OCI-LY1 (cell line): ENCODE data around the gene HSPA12A.

Source experiments
- H2AFZ ChIP-seq: fragments of 200-600 bp; sonication (generic), shearing (Covaris generic); 2 replicates; pipeline ENCODE4 v1.6.0; 2014; ENCODE audit warnings: antibody characterized with exemption, mild to moderate bottlenecking, low read length
- H3F3A ChIP-seq: fragments of 200-600 bp; sonication (generic), shearing (Covaris generic); 2 replicates; pipeline ENCODE4 v1.6.0; 2014; ENCODE audit warnings: mild to moderate bottlenecking, antibody characterized with exemption, low read length, moderate library complexity; ENCODE audit not compliant: insufficient read depth
- H3K27ac ChIP-seq: fragments of 200-600 bp; sonication (generic); 2 replicates; pipeline ENCODE4 v1.5.1; 2014; ENCODE audit warnings: low read length, mixed run types, mild to moderate bottlenecking, low read depth; ENCODE audit not compliant: poor library complexity, severe bottlenecking
- H3K27me3 ChIP-seq: fragments of 200-600 bp; sonication (generic); 2 replicates; pipeline ENCODE4 v1.6.0; 2014; ENCODE audit warnings: antibody characterized with exemption, mild to moderate bottlenecking, low read length, moderate library complexity; ENCODE audit not compliant: insufficient read depth
- H3K36me3 ChIP-seq: fragments of 200-600 bp; sonication (generic); 2 replicates; pipeline ENCODE4 v1.6.1; 2014; ENCODE audit warnings: mild to moderate bottlenecking, antibody characterized with exemption, low read length, moderate library complexity, mixed read lengths; ENCODE audit not compliant: insufficient read depth
- H3K4me1 ChIP-seq: fragments of 200-600 bp; sonication (generic); 2 replicates; pipeline ENCODE4 v1.5.1; 2014; ENCODE audit warnings: mild to moderate bottlenecking, low read length, moderate library complexity; ENCODE audit not compliant: insufficient read depth, severe bottlenecking
- H3K4me2 ChIP-seq: fragments of 200-600 bp; sonication (generic), shearing (Covaris generic); 2 replicates; pipeline ENCODE4 v1.6.1; 2014; ENCODE audit warnings: low read length
- H3K4me3 ChIP-seq: fragments of 200-600 bp; sonication (generic); 2 replicates; pipeline ENCODE4 v1.5.1; 2014; ENCODE audit warnings: low read length, low read depth, mild to moderate bottlenecking, mixed read lengths; ENCODE audit not compliant: poor library complexity, severe bottlenecking
- H3K79me2 ChIP-seq: fragments of 200-600 bp; shearing (Covaris generic); 2 replicates; pipeline ENCODE4 v1.6.1; 2016; ENCODE audit warnings: mixed run types, low read length, mixed read lengths; ENCODE audit not compliant: insufficient read depth
- H3K9ac ChIP-seq: fragments of 200-600 bp; sonication (generic), shearing (Covaris generic); 2 replicates; pipeline ENCODE4 v1.6.1; 2014; ENCODE audit warnings: mild to moderate bottlenecking, low read length, mixed read lengths
- H3K9me2 ChIP-seq: fragments of 200-600 bp; sonication (generic), shearing (Covaris generic); 2 replicates; pipeline ENCODE4 v1.6.1; 2014; ENCODE audit warnings: low read depth, mild to moderate bottlenecking, low read length, mixed read lengths
- H3K9me3 ChIP-seq: fragments of 200-600 bp; shearing (Covaris generic); 2 replicates; pipeline ENCODE4 v1.6.1; 2014; ENCODE audit warnings: low read length, mixed read lengths
- H4K20me1 ChIP-seq: fragments of 200-600 bp; sonication (generic), shearing (Covaris generic); 2 replicates; pipeline ENCODE4 v1.6.0; 2016; ENCODE audit warnings: mild to moderate bottlenecking, low read length; ENCODE audit not compliant: insufficient read depth
- CTCF ChIP-seq: fragments of 200-600 bp; sonication (generic), shearing (Covaris generic); IDR thresholded peaks from 2 replicates; pipeline ENCODE4 v1.5.1; 2017; ENCODE audit warnings: mild to moderate bottlenecking, antibody characterized with exemption, low read length, moderate library complexity, mixed read lengths
- EZH2 ChIP-seq: fragments of 200-600 bp; sonication (generic), shearing (Covaris generic); IDR thresholded peaks from 2 replicates; pipeline ENCODE4 v1.8.0; 2017; ENCODE audit warnings: borderline replicate concordance, mixed run types, mild to moderate bottlenecking, antibody characterized with exemption, low read length, moderate library complexity, mixed read lengths

The HSPA12A gene

DNA sequence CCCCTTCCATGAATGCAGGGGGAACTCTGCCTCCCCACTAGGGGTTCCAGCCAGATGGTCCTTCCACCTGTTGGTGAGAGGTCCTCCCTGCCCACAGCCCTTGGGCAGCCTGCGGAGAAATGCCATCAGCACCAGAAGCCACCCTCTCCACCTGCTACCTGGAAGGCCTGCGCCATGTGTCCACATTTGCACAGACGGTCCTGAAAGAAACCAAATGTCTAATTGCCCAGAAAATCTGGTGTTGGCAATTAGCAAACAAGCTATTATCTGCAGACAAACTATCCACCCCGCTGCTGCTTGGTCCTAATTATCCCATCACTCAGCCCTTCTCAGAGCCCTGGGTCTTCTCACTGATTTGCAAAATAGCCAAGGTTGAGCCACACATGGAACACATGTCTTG, 32.3 kb downstream of the HSPA12A start:
- Histone ChIP-seq H3K9me3 (no peaks in the 10 kb centered on the region), H3F3A (no peaks in the 10 kb centered on the region), H3K4me1 (no peaks in the 10 kb centered on the region), H3K27ac (no peak overlapping the region), H4K20me1 (no peaks in the 10 kb centered on the region), H2AFZ (no peak overlapping the region), H3K36me3 (no peaks in the 10 kb centered on the region), H3K9me2 (no peaks in the 10 kb centered on the region), H3K4me3 (no peak overlapping the region), H3K79me2 (no peaks in the 10 kb centered on the region), H3K4me2 (no peak overlapping the region), H3K27me3 (no peaks in the 10 kb centered on the region), H3K9ac (no peak overlapping the region)
- TF ChIP-seq EZH2 (no peak), CTCF (no peak)

DNA sequence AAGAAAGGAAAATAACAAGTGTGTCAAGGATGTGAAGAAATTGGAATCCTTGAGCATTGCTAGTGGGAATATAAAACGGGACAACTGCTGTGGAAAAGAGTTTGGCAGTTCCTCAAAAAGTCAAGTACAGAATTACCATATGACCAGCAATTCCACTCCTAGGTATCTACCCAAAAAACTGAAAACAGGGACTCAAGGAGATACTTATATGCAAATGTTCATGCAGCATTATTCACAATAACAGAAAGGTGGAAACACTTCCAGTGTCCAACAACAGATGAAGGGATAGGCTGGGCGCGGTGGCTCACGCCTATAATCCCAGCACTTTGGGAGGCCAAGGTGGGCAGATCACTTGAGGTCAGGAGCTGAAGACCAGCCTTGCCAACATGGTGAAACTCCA, 33.5 kb downstream of the HSPA12A start:
- no peaks in the 10 kb centered on the region for H3F3A ChIP-seq
- no peaks in the 10 kb centered on the region for H4K20me1 ChIP-seq
- no peaks in the 10 kb centered on the region for H3K36me3 ChIP-seq
- H2AFZ ChIP-seq: no peak overlapping the region
- no peak overlapping the region for H3K4me3 ChIP-seq
- TF ChIP-seq EZH2 (no peak), CTCF (no peak)
- H3K9me3 ChIP-seq: no peaks in the 10 kb centered on the region
- no peaks in the 10 kb centered on the region for H3K79me2 ChIP-seq
- no peak overlapping the region for H3K4me2 ChIP-seq
- H3K27me3 ChIP-seq: no peaks in the 10 kb centered on the region
- H3K27ac ChIP-seq: no peak overlapping the region
- H3K4me1 ChIP-seq: no peaks in the 10 kb centered on the region
- no peak overlapping the region for H3K9ac ChIP-seq
- H3K9me2 ChIP-seq: no peaks in the 10 kb centered on the region

- TF ChIP-seq EZH2 (no peak), CTCF (no peak)
- Histone ChIP-seq H3K27me3 (no peaks in the 10 kb centered on the region), H3K9ac (no peak overlapping the region), H3F3A (no peaks in the 10 kb centered on the region), H2AFZ (no peak overlapping the region), H3K4me3 (no peak overlapping the region), H3K4me2 (no peak overlapping the region), H4K20me1 (no peaks in the 10 kb centered on the region), H3K36me3 (no peaks in the 10 kb centered on the region), H3K9me2 (no peaks in the 10 kb centered on the region), H3K9me3 (no peaks in the 10 kb centered on the region), H3K27ac (no peak overlapping the region), H3K4me1 (no peaks in the 10 kb centered on the region), H3K79me2 (no peaks in the 10 kb centered on the region)
Measured at GRCh38 chr10:116708391-116708821, 34.0 kb downstream of the HSPA12A start.
